ENCODE measurements around the gene DAND5. TPM values are rescaled to one million over a fixed set of nuclear protein-coding genes. Genes with fewer than 3 reads are reported as not detected.

DAND5 gene
- total RNA-seq, 1 experiment from 2014 or later: 0.52 TPM

DNA sequence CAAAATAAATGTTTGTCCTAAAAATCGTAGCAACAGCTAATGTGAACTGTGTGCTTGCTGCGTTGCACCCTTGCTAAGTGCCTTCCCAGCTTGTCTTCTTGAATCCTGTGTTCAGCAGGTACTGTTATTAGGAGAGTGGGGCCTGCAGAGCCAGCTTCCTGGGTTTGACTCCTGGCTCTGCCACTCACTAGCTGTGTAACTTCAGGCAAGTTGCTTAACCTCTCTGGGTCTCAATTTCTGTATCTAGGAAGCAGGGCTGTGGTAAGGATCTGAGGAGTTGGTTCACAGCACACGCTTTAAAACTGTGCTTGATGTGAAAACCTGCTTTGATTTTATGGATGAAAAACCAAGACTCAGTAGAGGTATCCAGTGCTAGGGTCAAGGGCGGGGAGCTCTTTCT is 35.9 kb downstream of the DAND5 start:
- Histone ChIP-seq H3K9me3 (ENCODE audit: low read length) (no peaks in the 10 kb centered on the region), H3K27me3 (ENCODE audit: low read length) (no peaks in the 10 kb centered on the region), H2AFZ (ENCODE audit: low read length) (no peak overlapping the region), H3K9me2 (replicated peaks; ENCODE audit: insufficient read depth, low read length) (no peaks in the 10 kb centered on the region), H3K4me1 (ENCODE audit: low read length) (no peaks in the 10 kb centered on the region), H3K4me2 (ENCODE audit: low read depth, low read length, poor library complexity, severe bottlenecking) (no peak overlapping the region), H3K36me3 (ENCODE audit: insufficient read depth, low read length) (no peaks in the 10 kb centered on the region), H3K79me2 (ENCODE audit: low read length) (no peaks in the 10 kb centered on the region), H3K9ac (ENCODE audit: low read length) (no peak overlapping the region), H3K27ac (ENCODE audit: low read length) (no peak overlapping the region), H4K20me1 (ENCODE audit: insufficient read depth, low read depth, low read length) (no peaks in the 10 kb centered on the region), H3K4me3 (ENCODE audit: low read length) (no peak overlapping the region)
- DNase-seq: no peak

DNA sequence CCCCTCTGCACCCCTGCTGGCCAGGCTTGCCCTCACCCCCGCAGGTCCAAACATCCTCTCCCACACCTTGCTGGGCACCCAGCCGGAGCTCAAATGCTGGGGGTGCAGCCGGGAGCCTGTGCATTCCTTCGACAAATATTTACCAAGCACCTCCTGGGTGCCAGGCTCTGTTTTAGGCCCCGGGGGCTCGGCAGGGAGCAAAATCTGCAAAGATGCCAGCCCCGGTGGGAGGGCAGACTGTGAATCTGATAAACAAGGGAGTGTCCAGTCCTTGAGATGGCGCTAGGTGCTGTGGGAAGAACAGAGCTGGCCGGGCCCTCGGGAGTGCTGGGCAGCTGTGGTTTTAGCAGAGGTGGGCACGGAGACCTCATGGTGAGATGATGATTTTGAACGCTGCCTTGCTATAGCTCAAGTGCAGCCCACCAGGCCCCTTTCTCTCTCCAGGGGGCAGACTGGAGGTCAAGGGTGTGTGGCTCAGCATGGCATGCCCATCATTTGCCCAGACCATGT is 36.5 kb downstream of the DAND5 start:
- Histone ChIP-seq H3K9me3 (ENCODE audit: low read length) (no peaks in the 10 kb centered on the region), H3K27ac (ENCODE audit: low read length) (no peak overlapping the region), H4K20me1 (ENCODE audit: insufficient read depth, low read depth, low read length) (no peaks in the 10 kb centered on the region), H3K4me3 (ENCODE audit: low read length) (no peak overlapping the region), H3K9me2 (replicated peaks; ENCODE audit: insufficient read depth, low read length) (no peaks in the 10 kb centered on the region), H3K9ac (ENCODE audit: low read length) (no peak overlapping the region), H3K4me2 (ENCODE audit: low read depth, low read length, poor library complexity, severe bottlenecking) (no peak overlapping the region), H2AFZ (ENCODE audit: low read length) (no peak overlapping the region), H3K36me3 (ENCODE audit: insufficient read depth, low read length) (no peaks in the 10 kb centered on the region), H3K79me2 (ENCODE audit: low read length) (no peaks in the 10 kb centered on the region), H3K27me3 (ENCODE audit: low read length) (no peaks in the 10 kb centered on the region), H3K4me1 (ENCODE audit: low read length) (no peaks in the 10 kb centered on the region)
- no peak for DNase-seq

DNA sequence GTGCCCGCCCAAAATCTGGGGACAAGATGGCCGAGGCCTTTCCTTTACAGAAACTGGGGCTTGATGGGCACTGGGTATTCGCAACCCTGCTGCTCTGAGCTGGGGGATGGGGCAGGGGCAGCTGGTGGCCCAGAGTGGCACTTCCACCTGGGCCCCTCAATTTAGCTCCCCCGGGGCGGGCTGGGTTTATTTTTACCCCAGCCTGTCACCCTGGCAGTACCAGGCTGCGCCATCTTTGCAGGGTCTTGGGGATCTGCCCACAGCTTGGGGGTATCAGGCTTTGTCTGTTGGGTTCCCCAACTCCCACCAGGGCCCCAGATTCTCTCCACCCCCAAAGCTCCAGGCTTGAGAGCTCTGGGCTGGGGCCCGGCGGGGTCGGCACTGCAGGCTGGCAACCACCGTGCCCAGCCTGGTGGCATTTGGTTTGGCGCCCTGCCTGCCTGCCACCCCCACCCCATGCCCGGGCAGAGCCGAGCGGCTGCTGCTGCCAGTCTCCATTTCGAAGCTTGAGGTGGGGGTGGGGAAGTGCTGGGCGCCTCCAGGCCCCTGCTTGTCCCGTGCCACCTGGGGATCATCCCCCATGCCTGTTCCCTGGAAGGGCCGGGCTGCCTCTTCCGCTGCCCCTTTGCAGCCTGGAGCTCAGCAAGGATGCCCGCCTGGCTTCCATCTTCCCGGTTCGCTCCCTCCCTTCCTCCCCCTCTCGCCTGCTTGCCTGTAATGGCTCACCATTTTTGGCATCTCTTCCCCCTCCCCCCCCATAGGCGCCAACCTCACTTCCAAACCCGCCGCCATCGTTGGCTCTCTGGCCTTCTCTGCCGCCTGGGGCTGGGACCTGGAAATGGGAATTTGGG is 37.3 kb downstream of the DAND5 start:
- DNase-seq: no peak
- H3K4me1 ChIP-seq (ENCODE audit: low read length): no peaks in the 10 kb centered on the region
- no peaks in the 10 kb centered on the region for H3K79me2 ChIP-seq (ENCODE audit: low read length)
- no peak overlapping the region for H3K9ac ChIP-seq (ENCODE audit: low read length)
- no peaks in the 10 kb centered on the region for H3K9me2 ChIP-seq (replicated peaks; ENCODE audit: insufficient read depth, low read length)
- H3K9me3 ChIP-seq (ENCODE audit: low read length): no peaks in the 10 kb centered on the region
- H3K27me3 ChIP-seq (ENCODE audit: low read length): no peaks in the 10 kb centered on the region
- no peak overlapping the region for H2AFZ ChIP-seq (ENCODE audit: low read length)
- H3K4me3 ChIP-seq (ENCODE audit: low read length): no peak overlapping the region
- no peak overlapping the region for H3K4me2 ChIP-seq (ENCODE audit: low read depth, low read length, poor library complexity, severe bottlenecking)
- no peaks in the 10 kb centered on the region for H4K20me1 ChIP-seq (ENCODE audit: insufficient read depth, low read depth, low read length)
- H3K27ac ChIP-seq (ENCODE audit: low read length): no peak overlapping the region
- no peaks in the 10 kb centered on the region for H3K36me3 ChIP-seq (ENCODE audit: insufficient read depth, low read length)

DNA sequence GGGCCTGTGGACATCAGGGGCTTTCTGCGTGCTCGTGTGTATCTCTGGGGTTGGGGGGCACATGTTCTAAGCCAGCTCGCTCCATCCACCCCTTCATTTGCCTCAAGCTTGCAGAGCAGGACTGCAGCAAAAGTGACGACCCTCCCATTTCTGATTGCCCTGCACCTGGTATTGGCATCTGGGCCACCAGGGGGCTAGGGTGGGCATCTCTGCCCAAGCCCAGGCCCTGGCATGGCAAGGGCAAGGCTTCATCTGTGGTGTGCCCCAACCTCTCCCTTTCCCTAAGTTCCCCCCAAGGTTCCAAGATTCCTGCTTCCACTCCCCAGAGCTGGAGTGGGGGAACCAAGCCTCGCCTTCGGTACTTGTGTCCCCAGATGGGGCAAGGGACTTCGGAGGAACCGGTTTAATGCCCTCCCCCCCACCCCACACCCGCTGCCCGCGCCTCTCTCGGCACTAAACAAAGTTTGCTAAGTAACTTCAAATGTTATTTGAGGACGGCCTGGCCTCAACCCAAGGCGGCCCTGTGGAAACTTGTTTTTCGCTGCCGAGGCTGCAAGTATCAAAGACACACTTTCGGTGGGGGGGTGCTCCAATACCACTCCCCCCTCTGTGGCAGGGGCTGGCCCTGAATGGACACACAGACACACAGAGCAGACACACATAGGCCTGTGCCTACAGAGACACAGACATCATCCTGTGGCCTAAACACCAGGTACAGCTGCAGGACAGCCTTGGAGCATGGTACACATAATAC is 38.1 kb downstream of the DAND5 start:
- no peak overlapping the region for H3K4me3 ChIP-seq (ENCODE audit: low read length)
- no peak overlapping the region for H3K9ac ChIP-seq (ENCODE audit: low read length)
- H4K20me1 ChIP-seq (ENCODE audit: insufficient read depth, low read depth, low read length): no peaks in the 10 kb centered on the region
- no peak for DNase-seq
- H2AFZ ChIP-seq (ENCODE audit: low read length): no peak overlapping the region
- H3K27ac ChIP-seq (ENCODE audit: low read length): no peak overlapping the region
- H3K36me3 ChIP-seq (ENCODE audit: insufficient read depth, low read length): no peaks in the 10 kb centered on the region
- H3K4me2 ChIP-seq (ENCODE audit: low read depth, low read length, poor library complexity, severe bottlenecking): no peak overlapping the region
- 0 out of 2 replicates have a peak, but pooled peaks cover under 1% of the 10 kb centered on the region for H3K4me1 ChIP-seq (ENCODE audit: low read length)
- H3K9me3 ChIP-seq (ENCODE audit: low read length): no peaks in the 10 kb centered on the region
- H3K79me2 ChIP-seq (ENCODE audit: low read length): no peaks in the 10 kb centered on the region
- no peaks in the 10 kb centered on the region for H3K27me3 ChIP-seq (ENCODE audit: low read length)
- no peaks in the 10 kb centered on the region for H3K9me2 ChIP-seq (replicated peaks; ENCODE audit: insufficient read depth, low read length)

DNA sequence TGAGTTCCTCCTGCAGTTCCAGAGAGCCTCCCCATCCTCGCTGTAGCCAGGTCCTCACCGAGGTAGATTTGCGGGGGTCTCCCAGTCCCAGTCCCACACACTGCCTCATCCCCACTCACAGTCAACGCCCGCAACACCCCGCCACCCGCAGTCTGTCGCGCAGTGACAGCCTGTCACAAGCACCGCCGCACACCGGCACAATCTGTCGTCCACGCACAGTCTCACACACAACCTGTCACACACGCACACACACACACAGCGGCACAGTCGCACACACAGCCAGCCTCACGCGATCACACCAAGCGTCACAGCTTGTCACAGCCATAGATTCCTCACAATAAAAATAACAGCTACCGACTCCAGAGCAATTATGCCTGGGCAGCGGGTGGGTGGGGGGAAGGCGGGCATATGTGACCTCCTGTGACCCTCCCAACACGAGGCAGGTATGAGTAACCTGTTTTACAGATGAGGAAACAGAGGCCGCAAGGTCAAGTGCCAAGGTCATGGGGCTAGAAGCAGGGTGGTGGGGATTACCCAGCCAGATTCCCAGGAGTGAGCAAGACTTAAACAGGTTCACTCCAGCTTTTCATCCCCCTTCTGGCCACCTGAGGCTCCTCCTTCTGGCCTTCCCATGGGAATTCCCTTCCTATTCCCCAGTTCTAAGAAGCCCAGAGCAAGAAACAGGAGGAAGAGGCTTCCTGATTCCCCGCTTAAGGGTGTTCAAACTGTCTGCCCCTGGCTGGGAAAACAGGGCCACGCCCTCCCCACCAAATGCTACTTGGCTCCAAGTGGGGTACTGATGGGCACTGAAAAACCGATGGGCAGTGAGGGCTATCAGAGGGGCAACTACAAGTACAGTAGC is 39.8 kb downstream of the DAND5 start:
- H3K9ac ChIP-seq (ENCODE audit: low read length): no peak overlapping the region
- no peaks in the 10 kb centered on the region for H3K79me2 ChIP-seq (ENCODE audit: low read length)
- H3K9me3 ChIP-seq (ENCODE audit: low read length): no peaks in the 10 kb centered on the region
- H3K36me3 ChIP-seq (ENCODE audit: insufficient read depth, low read length): no peaks in the 10 kb centered on the region
- H3K27me3 ChIP-seq (ENCODE audit: low read length): no peaks in the 10 kb centered on the region
- H3K4me2 ChIP-seq (ENCODE audit: low read depth, low read length, poor library complexity, severe bottlenecking): no peak overlapping the region
- H3K4me3 ChIP-seq (ENCODE audit: low read length): no peak overlapping the region
- H3K27ac ChIP-seq (ENCODE audit: low read length): no peak overlapping the region
- no peak for DNase-seq
- H4K20me1 ChIP-seq (ENCODE audit: insufficient read depth, low read depth, low read length): no peaks in the 10 kb centered on the region
- 0 out of 2 replicates have a peak, but pooled peaks cover 4% of the 10 kb centered on the region for H3K4me1 ChIP-seq (ENCODE audit: low read length)
- H2AFZ ChIP-seq (ENCODE audit: low read length): no peak overlapping the region
- no peaks in the 10 kb centered on the region for H3K9me2 ChIP-seq (replicated peaks; ENCODE audit: insufficient read depth, low read length)

DNA sequence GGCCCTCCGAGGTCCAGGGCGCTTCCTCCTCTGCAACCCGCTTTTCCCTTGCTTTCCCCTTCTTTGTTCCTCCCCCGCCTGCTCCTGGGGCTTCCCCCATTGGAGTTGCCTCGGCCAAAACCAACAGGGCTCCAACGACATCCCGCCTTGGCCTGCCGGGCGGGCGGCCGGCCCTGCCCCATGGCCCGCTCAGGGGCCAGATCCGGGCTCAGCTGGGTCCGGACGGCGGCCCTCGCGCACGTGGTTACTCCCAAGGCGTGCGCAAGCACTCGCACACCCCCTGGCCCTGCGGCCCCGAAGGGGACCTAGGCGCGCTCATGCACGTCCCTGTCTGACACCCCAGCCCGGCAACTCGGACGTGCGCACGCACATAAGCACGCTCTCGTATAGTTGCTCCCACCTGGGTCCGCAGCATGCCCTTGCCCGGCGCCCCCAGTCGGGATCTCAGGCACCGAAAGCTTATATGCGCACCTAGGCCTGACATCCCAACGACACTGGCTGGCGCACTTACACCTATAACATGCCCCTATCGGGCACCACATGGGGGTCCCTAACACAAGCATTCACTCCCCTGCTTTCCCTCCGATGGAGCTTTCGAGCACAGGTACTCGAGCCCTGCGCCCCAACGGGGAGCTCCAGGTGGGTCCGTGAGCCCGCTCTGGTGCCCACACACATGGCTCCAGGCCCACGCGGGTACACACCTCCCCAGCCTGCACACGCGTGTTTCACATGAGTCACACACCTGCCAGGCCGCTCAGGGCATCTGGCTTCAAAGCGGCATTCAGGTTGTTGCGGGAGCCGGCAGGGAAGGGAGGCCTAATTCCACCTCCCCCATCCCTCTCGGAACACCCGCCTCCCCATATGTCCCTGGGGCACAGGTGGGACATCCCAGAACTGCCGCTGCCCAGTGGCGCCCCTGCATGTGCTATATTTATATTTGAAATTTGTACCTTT is 40.9 kb downstream of the DAND5 start:
- H3K36me3 ChIP-seq (ENCODE audit: insufficient read depth, low read length): no peaks in the 10 kb centered on the region
- H3K9me3 ChIP-seq (ENCODE audit: low read length): no peaks in the 10 kb centered on the region
- no peak overlapping the region for H3K4me2 ChIP-seq (ENCODE audit: low read depth, low read length, poor library complexity, severe bottlenecking)
- no peak overlapping the region for H3K4me3 ChIP-seq (ENCODE audit: low read length)
- H2AFZ ChIP-seq (ENCODE audit: low read length): no peak overlapping the region
- DNase-seq: no peak
- H3K27me3 ChIP-seq (ENCODE audit: low read length): no peaks in the 10 kb centered on the region
- no peak overlapping the region for H3K27ac ChIP-seq (ENCODE audit: low read length)
- 0 out of 2 replicates have a peak, but pooled peaks cover 4% of the 10 kb centered on the region for H3K4me1 ChIP-seq (ENCODE audit: low read length)
- no peak overlapping the region for H3K9ac ChIP-seq (ENCODE audit: low read length)
- H3K9me2 ChIP-seq (replicated peaks; ENCODE audit: insufficient read depth, low read length): no peaks in the 10 kb centered on the region
- H4K20me1 ChIP-seq (ENCODE audit: insufficient read depth, low read depth, low read length): no peaks in the 10 kb centered on the region
- no peaks in the 10 kb centered on the region for H3K79me2 ChIP-seq (ENCODE audit: low read length)

DNA sequence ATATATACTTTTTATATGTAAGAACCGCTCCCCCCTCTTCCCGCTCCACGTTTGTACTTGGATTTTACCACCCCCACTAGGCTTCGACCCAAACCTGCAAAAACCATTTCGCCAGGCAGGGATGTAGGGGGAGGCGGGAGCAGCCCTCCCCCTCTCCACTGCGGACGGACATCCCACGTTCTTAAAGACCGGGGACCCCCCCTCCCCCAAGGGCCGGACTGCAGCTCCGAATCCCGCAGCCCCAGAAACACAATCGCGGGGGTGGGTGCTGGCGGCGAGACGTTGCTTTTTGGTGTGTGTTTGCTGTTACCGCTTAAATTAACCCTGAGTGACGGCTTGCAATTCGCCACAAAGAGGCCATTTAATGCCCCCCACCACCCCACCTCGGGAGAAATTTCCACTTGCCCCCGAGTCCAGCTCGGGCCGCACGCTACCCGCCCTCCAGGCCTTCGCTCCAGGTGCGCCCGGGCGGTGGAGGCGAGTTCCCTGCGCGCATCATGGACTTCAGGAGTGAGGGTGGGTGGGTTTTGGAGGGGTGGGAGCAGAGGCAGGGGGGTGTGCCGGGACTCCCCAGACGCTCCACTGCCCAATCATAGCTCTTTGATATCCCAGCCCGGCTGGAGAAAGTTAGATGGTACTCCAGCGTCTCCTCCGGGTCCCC is 41.7 kb downstream of the DAND5 start:
- no peaks in the 10 kb centered on the region for H3K36me3 ChIP-seq (ENCODE audit: insufficient read depth, low read length)
- DNase-seq: no peak
- no peaks in the 10 kb centered on the region for H3K9me2 ChIP-seq (replicated peaks; ENCODE audit: insufficient read depth, low read length)
- no peak overlapping the region for H3K4me2 ChIP-seq (ENCODE audit: low read depth, low read length, poor library complexity, severe bottlenecking)
- H3K9me3 ChIP-seq (ENCODE audit: low read length): no peaks in the 10 kb centered on the region
- no peak overlapping the region for H3K4me3 ChIP-seq (ENCODE audit: low read length)
- H3K27ac ChIP-seq (ENCODE audit: low read length): no peak overlapping the region
- no peaks in the 10 kb centered on the region for H3K27me3 ChIP-seq (ENCODE audit: low read length)
- no peak overlapping the region for H3K9ac ChIP-seq (ENCODE audit: low read length)
- H3K4me1 ChIP-seq (ENCODE audit: low read length): 0 out of 2 replicates have a peak, but pooled peaks cover 4% of the 10 kb centered on the region
- no peaks in the 10 kb centered on the region for H3K79me2 ChIP-seq (ENCODE audit: low read length)
- H4K20me1 ChIP-seq (ENCODE audit: insufficient read depth, low read depth, low read length): no peaks in the 10 kb centered on the region
- H2AFZ ChIP-seq (ENCODE audit: low read length): no peak overlapping the region

Data from Karpas-422 (cell line).